Measurements from ENCODE around the gene TEX261.

- TF ChIP-seq CTCF (IDR thresholded peaks at IDR 0.05; ENCODE audit: low read length) (peak; percentile 85), EZH2 (optimal IDR thresholded peaks at IDR 0.05; ENCODE audit: low read depth, low read length) (no peak), EZH2phosphoT487 (IDR thresholded peaks at IDR 0.05; ENCODE audit: low read length) (no peak)
These were observed 29.9 kb downstream of the TEX261 start for GRCh38 chr2:70964596-70965386.
